NCI-H82 treated with DMSO at 0.1 percent for 48 hours (cell line): ENCODE results near the gene COL4A4.

Source experiments
- DNase-seq: peaks from one replicate; lab custom pipeline; 2025; ENCODE audit not compliant: unreplicated experiment; lab: John Stamatoyannopoulos, UW

Gene COL4A4

DNA sequence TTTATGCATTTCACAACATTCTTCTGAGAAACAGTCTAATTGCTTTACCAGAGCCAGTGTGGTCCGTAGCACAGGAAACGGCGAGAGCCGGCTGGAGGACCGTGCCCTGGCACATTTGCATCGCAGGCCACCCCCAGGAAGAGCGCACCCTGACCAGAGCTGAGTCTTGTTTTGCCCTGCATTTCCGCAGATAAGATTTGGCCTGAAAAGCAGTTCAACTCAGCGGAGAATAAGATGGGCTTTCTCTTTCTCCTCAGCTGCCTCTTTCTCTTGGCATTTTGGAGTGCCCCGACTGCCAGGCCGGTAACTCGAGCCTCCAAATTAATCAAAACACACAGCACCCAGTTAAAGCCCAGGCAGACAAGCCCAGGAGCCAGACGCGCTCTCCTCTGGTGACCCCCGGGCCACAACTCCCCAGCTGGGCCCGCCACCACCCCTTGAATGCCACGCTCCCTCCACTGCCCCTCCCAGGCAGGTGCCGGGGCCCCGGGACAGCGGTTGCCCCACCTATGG lies 464 bp downstream of the COL4A4 start:
- DNase-seq, result no peak

DNA sequence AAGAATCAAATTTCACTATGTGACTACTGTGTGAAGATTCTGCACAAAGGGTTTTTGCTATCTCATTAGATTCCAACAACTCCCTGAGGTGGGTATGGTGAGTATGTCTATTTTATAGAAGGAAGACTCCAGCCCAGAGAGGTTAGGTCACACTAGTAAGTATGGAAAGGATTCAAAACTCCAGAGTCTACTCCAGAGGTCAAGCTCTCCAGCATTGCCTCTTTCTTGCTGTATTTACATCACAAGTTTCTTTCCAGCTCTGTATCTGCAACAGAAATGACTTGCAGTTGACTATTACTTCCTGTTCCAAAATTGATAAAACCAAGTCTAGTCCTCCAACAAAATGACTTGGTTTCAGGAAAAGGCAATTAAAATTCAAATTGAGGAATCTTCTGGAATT lies 2.1 kb downstream of the COL4A4 start:
- DNase-seq, result no peak

DNA sequence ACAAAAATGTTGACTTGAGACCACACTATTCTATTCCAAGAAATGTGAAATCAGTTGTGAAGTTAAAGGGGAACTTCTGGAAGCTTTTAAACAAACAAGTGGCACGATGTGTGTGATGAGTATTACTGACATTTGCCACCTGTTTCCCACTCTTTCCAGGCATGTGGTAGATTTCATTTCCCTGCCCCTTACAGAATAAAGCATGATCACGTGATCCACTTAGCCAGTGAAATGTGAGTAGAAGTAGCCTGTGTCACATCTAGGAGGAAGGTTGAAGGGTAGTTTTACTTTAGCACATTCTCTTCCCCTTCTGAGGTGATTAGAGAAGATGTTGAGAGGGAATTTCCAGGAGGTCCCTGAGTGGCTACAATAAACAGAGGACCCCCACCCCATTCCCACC lies 3.8 kb downstream of the COL4A4 start:
- DNase-seq, result no peak

DNA sequence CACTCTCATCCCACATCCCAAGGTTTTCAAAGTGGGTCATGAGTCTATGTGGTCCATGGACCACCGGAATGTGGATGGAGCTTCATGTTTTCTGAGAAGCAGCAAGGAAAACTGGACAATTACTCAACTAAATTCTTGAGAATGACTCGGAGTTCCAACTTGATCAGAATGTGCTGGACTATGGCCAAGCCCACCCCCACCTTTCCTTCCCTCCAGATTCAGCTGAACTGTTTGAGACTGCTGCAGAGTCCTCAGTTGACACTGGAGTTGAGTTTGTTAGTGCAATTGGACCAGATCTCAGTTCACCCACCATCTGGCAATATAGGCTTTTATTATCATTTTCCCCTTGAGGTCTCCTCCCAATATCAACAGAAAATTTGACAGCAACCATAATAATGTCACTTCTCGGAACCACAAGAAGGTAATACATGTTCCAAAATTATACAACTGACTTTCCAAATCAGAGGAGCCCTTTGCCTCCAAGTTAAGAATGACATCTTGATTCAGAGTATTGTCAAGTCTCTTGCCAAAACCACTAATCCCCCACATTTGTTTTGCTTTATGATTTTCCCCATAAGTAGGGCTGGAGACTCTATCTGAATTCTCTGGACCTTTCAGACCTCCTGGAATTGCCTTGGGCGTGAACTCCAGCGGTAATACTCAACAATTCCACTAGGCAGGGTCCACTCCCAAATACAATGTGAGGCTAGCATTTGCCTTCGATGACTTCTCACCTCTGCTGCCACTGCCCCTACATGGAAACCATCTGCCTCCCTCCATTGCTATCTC lies 8.8 kb downstream of the COL4A4 start:
- no peak for DNase-seq

DNA sequence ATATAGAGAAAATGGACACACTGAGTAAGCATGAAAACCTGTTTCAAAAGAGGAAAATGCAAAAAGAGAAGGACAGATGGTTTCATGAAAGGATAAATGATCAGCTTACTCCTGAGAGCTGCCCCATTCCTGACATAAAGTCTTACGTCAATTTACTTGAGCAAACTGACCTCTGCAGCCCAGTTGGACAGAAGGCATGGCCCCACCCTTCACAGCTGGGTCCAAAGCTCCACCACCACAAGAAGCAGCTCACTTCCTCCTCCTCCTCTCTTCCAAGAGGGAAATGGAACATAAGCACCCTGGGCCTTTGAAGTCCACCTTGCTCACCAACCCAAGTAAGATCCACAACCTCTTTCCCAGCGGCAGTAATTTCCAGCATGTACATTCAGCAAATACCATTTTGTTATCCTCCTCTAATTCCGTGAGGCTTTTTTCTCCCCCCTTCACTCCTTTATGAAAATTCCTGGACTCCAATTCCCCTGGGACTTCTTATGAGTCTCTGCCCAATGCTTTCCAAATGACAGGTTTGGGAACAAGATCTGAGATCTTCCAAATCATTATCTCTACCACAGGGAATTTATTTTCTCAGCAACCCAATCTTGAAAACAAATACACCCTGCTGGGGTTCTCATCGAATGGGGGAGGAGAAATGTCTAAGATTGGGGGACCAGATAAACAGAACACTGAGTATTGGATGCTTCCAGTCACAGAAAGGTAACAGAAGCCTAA lies 10.1 kb downstream of the COL4A4 start:
- DNase-seq, result no peak

DNA sequence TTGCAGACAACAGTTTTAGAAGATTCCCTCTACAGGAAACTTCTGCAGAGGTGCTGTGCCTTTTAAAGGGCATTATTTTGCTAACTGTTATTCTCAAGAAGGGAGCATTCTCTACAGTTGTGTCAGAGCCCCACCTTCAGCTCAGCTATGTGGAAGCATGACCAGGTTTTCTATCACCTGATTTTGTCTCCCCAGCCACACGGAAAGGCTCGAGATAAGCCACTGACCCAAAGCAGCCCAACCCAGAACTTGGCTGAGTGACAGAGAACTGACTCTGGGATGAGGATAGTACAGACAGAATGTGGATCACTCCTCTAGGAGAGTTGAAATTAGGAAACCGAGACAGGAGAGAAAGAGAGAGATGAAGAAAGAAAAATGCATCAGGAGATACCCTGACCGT lies 10.7 kb downstream of the COL4A4 start:
- DNase-seq, result no peak

DNA sequence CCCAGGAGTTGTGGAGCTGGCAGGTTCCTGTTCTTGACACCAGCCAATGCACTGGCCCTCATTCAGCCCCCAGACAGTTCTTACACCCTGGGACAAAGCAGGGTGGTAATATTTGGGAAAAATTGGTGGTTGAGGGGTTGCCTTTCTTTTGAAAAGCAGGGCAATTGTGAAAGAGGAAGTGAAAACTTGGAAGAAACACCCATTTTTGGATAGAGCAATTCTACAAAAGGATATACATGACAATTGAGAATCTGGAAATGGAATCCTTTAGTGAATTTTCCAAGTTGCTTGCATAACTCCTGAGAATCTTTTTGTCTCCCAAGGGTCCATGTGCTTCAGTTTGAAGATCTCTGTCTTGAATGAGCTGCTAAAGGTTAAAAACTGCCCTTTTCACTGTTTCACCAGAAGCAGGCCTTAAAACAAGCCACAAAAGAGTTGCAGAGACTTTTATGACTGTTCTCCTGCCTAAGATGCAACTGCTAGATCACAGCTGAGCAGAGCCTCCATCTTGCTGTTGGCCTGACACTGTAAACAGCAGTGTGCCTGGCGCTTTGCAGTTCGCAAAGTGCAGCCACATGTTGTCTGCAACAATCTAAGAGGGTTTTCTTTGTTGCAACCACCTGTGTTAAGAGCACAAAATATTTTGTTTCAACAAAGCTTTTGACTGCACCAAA lies 11.8 kb downstream of the COL4A4 start:
- DNase-seq, result no peak

DNA sequence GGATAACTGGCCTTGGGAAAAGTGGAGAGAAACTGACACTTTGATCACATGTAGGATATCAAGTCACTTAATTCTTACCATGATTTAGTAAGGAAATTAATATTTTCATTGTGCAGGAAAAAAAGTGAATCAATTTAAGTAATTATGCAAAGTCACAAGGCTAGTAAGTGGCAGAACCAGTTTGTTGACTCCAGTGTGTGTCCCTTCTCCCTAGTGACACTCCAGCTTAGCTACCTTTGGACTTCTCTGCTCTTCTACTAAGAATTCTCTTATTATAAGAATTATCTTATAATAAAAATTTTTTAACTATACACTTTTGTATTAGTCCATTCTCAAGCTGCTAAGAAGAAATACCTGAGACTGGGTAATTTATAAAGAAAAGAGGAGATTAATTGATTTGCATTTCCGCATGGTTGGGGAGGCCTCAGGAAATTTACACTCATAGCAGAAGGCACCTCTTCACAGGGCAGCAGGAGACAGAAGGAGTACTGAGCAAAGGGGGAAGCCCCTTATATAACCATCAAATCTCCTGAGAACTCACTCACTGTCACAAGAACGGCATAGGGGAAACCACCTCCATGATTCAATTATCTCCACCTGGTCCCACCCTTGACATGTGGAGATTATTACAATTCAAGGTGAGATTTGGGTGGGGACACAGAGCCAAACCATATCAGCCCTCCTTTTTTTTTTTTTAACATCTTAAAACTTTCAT lies 13.6 kb downstream of the COL4A4 start:
- no peak for DNase-seq

DNA sequence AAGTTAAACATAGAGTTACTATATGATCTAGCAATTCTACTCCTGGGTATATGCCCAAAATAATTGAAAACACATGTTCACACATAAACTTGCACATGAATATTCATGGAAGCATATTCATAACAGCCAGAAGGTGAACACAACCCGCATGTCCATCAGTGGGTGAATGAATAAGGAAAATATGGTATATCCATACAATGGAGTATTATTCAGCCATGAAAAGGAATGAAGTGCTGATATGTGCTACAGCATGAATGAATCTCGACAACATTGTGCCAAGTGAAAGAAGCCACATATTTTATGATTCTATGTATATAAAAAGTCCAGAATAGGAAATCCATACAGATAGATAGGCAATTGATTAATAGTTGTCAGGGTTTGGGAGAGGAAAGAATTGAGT lies 15.9 kb downstream of the COL4A4 start:
- DNase-seq, result no peak

DNA sequence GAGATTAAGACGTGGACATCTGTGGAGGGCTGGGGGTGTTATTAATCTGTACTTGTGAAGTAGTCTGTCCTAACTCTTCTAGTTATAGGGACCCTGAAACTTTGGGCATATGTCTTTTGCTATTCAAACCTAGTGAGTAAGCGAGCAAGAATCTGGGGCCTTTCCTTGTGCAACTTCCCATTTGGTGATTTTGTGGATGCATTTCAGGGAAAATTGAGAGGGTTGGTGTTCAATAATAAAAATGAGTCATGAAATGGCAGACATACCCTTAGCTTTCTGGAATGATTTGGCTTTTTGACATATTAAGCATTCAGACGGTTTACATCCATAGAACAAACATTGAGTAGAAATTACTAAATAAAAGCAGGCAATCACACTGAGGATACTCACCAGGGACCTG lies 17.0 kb downstream of the COL4A4 start:
- DNase-seq, result no peak

DNA sequence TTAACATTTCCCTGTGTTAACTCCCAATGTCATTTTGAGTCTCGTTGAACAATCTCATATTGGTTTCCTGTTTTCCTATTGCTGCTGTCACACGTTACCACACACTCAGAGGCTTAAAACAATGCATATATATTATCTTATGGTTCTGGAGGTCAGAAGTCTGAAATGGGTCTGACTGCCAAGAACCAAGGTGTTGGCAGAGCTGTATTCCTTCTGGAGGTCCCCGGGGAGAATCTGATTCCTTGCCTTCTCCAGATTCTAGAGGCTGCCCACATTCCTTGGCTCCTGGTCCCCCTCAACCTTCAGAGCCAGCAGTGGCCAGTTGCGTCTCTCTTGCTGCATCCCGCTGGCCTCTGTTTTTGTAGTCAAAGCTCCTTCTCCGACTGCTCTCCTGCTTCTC lies 17.5 kb downstream of the COL4A4 start:
- DNase-seq, result no peak

DNA sequence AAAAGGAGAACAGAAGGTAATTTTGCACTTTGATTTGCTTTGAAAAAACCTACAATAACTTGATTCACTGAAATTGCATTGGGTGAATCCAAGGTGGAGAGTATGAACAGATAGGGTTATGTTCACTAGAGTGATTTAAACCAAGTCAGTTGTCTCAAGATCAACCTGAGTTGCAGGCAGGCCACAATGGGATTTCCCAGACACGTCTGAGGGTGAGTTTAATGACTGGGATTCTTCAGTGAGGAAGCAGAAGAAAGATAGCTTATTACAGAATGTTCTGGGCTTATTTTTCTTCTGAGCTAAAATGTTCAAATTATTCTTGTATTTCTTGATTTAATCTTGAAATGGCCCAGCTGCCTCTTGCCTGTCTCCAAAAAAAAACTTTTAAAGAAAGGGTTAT lies 20.1 kb downstream of the COL4A4 start:
- DNase-seq, result no peak

DNA sequence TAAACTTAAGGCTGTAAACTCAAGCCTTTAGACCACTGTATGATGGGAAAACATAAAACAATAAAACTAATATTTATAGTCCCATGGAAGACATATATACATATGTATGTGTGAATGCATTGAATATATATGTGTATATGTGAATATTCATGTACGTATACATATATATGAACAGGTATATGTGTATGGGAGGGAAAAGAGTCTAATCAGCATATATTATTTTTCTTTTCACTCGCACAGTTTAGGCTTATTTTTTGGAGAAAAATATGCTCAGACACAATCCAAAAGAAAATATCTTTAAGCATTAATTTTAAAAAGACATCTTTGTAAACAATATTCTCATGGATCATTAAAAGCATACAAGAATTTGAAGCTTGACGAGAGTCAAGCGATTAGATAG lies 22.7 kb downstream of the COL4A4 start:
- no peak for DNase-seq

DNA sequence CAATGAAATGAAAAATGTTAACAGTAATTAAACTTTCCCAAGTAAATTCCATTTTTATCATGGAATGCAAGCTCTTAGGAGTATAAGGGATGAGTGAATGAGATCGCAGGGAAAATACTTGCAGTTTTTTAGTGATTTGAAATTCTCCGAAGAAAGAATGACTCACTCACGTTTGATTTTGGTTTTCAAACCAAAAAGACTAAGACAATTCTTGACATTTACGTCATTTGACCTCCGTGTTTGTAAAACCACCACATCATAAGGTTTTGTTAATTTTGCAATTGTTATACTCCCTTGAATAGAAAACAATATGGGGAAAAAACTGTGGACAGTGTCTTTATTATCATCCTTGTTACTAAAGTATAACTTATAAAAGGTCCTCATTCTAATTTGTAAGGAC lies 29.4 kb downstream of the COL4A4 start:
- DNase-seq, result no peak

DNA sequence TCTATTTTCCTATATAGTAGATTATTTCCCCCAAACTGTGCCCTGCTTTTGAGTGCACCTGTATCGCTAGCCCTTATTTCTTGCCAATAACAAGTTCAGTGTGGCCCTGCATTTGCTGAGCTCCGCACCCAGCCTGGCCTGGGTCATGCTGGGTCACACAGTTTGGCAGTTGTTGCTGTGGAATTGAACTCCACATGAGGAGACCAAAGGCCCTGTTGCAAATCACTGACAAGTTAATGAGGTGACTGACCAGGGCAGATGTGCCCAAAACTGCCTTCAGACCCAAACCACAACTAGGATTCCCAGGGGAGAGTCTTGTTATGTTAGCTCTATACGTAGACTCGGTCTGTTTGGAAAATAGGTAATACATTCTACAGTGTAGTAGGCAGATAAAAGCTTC lies 31.0 kb downstream of the COL4A4 start:
- DNase-seq, result no peak

DNA sequence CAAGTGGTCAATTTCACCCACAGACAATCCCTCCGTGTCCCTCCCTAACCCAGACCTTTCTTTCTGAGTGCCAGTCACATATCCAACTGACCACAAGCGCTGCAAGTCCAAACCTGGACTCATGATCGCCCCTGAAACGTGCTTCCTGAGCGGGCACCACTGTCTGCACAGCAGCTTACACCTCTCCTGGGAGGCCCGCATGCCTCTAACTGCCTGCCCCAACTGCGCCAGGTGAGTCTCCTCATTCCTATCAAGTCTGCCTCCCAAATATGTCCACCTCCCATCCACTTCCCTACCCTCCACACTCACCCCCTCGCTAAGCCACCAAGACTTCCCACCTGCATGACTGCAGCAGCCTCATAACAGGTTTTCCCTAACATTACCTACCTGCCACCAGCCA lies 33.4 kb downstream of the COL4A4 start:
- DNase-seq, result no peak

DNA sequence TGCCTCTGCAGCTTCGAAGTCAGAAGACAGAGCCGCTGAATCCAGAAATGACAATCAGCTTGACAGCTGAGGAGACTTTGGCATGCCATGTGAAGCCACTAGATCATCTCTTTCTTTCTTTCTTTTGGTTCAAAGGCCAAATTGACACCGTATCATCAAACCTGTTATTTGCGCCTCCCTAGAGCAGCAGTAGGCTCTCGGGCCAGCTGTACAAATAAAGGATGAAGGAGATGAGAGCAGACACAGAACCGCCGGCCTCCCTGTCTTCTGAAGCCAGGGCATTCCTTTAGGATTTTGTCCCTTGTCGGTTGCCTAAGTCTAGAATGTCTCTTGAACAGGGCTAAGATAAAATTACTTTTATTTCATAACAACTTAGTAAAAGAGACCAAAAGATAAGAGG lies 36.8 kb downstream of the COL4A4 start:
- no peak for DNase-seq

DNA sequence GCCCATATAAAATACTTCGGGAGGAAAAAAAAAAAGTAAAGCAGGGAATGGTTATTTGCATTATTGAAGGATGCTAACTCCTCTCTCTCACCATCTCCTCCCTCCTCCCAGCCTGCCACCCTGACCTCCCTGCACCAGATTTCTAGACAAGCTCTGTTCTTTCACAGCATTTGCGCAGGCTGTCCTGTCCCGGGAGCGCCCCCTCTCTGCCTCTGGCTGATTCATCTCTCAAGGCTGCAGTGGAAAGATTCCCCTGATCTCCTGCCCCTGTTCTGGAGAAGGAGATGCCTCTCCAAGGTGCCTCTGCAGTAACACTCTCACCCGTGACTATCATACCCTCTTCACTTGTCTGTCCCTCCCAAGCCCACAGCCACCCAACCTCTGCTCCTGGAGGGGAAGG lies 38.5 kb downstream of the COL4A4 start:
- DNase-seq, result no peak

DNA sequence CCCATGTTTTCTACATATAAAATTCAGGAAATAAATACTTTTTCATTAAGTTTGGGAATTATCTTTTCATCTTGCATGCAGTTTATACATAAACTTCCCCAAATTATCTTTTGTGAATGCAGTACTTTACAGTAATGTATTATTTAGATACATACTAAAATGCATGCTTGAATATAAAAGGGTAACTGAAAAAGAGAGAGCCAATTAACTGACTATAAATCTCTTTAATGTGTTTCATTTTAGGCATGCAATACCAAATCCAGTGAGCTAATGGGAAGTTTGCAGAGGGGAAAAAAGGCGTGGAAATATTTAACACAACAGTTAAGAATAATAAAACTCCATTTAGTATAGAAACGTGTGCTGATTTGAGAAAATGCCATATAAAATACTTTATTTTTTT lies 39.2 kb downstream of the COL4A4 start:
- DNase-seq, result no peak

DNA sequence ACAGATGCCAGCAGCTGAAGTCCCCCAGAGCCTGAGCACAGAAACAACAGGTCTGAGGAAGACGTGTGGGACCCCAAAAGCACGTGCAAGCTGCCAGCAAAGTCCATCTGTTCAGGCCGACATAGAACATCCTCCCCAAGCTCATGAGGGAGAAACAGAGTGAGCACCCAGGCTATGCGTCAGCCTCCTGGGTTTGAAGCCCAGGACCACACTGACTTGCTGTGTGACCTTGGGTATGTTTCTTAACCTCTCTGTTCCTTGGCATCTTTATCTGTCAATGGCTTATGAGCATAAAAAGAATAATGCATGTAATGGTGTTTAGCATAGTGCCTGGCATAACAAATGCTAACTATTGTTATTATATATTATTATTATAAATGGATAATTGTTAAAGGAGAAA lies 40.3 kb downstream of the COL4A4 start:
- no peak for DNase-seq

DNA sequence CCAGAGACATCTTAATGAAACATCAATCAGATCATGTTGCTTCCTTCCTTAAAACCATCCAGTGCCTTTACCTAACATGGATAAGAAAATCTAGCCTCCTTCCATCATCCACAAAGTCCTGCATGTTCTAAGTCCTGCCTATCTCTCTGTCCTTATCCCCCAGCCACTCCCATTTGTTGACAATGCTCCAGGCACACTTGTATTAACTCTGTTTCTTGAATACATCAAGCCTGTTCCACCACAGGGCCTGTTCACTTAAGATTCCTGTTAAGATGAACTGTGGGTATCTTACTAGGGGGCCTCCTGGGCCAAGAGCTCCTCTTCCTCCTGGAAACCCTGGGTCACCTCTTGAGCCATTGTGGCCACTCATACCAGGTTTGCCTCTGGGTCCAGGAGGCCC lies 45.7 kb downstream of the COL4A4 start:
- DNase-seq, result no peak
